GM18873 (cell line): Measurements from ENCODE around the gene ALDH1L2.
A peak's percentile ranks its signal among the peaks of the same experiment; 100 is the strongest.

ENCODE experiments used
- ATAC-seq: cut with Tn5 transposase; IDR thresholded peaks from one replicate; pipeline ENCODE4 v1.9.1; 2021; ENCODE audit warnings: mild to moderate bottlenecking, moderate library complexity, moderate number of reproducible peaks; ENCODE audit not compliant: unreplicated experiment, low FRiP score

The ALDH1L2 gene

GRCh38 chr12:105085501-105085900, 1.2 kb upstream of the ALDH1L2 start:
- no peak for ATAC-seq

GRCh38 chr12:105083551-105084105, 630 bp downstream of the ALDH1L2 start:
- no peak for ATAC-seq

GRCh38 chr12:105083031-105083430, 1.2 kb downstream of the ALDH1L2 start:
- no peak for ATAC-seq

DNA sequence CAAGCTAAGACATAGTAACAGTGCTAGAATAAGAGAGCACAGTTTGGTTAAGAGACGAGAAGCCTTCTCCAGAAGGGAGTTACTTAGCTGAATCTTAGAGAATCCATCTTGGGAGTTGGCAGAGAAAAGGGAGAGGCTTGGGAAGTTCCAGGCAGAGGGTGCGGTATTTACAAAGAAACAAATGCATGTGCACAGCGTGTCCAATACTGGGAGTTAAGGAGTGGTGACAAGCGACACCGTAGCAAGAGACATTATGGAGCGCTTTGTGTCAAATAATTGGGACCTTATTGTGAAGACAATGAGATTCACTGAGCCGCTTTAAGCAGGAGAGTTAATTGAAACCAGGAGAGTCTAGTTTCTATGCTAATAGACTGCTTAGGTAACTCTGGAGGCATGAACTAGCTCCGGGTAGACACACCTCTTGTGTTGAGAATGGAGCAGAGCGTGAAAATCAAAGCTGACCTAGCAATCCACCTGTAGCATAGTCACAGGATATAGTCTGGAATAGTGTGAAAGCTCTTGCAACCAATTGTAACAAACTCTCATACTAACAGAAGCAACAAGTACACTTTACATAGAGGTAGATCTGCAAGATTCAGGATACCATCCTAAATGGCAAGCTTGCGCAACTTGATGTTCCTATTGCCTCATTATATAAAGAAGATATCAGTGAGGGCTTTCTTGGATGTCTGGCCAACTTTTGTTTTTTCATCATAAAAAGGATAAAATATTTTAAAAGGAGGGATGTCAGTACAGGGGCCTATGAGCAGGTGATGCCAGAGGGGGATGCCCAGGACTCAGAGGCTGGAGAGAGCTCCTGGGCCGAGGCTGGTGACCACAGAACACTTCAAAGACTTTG, 5.3 kb downstream of the ALDH1L2 start:
- no peak for ATAC-seq

DNA sequence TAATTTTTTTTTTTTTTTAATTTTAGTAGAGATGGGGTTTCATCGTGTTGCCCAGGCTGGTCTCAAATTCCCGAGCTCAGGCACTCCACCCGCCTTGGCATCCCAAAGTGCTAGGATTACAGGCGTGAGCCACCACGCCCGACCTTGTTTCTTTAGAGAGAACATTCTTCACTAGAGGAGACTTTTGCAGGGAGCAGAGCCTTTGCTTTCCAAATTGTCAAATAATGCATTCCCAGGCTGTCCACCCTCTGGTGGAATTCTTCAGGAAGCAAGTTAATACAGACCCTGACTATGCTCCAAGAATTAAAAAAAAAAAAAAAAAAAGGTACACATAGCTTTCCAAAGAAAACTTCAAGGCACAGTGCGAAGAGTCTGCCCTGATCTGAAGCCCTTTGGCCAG, 6.8 kb downstream of the ALDH1L2 start:
- ATAC-seq = no peak

GRCh38 chr12:105076913-105077312, 7.3 kb downstream of the ALDH1L2 start:
- no peak for ATAC-seq

- no peak for ATAC-seq
Measured at GRCh38 chr12:105076098-105076497, 8.2 kb downstream of the ALDH1L2 start.

GRCh38 chr12:105072888-105073488, 11.3 kb downstream of the ALDH1L2 start:
- ATAC-seq = no peak

- no peak for ATAC-seq
Measured at GRCh38 chr12:105071981-105072380, 12.3 kb downstream of the ALDH1L2 start.

DNA sequence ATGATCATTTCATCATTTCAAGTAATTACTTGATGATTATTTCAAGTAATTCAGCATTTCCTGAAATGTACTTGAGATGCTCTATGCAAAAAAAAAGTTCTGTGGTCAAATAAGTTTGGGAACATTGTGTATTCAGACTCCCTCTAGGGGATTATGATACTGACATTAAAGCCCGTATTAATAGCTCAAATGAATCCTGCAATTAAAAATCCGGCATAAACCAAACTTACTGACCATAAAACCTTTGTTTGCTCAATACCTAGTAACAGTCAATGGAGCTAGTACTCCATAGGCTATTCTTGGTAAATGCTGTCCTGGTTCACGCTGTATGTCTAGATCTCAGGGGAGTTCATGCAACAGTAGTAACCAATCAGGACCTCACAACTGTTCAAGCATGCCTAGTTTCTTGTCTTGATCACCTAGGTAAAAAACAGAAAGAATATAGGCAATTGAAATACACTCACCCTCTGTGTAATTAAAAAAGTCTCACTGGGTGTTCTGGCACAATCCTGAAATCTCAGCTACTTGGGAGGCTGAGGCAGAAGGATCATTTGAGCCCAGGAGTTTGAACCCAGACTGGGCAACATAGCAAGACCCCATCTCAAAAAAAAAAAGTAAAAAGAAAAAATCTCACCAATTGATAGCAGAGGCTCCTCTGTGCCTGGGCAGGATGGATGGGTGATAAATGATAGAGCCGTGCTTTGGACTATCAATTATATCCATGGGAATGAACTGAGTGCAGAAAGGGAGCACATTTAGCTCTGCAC, 14.1 kb downstream of the ALDH1L2 start:
- no peak for ATAC-seq

DNA sequence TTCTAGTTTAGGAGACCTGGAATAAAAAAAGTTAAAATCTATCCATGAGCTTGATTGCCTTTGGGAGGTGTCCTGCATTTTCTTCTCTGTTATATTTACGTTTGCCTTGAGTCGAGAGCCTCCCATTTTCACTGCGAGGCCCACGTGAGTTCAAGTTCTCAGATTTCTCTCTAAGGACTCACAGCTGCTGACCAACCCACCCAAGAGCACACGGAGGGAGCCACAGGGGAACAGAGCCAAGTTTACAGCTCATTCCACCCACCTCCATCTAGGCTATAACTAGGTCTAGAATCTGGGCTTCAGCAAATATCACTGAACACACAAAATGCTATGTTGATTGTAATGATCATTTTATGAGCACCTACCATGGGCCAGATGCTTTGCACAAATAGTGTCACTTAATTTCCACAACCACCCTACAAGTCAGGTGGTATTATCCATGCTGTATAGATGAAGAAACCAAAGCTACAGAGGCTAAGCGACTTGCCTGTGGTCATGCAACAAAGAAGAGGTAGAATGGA, 16.7 kb downstream of the ALDH1L2 start:
- ATAC-seq = no peak

DNA sequence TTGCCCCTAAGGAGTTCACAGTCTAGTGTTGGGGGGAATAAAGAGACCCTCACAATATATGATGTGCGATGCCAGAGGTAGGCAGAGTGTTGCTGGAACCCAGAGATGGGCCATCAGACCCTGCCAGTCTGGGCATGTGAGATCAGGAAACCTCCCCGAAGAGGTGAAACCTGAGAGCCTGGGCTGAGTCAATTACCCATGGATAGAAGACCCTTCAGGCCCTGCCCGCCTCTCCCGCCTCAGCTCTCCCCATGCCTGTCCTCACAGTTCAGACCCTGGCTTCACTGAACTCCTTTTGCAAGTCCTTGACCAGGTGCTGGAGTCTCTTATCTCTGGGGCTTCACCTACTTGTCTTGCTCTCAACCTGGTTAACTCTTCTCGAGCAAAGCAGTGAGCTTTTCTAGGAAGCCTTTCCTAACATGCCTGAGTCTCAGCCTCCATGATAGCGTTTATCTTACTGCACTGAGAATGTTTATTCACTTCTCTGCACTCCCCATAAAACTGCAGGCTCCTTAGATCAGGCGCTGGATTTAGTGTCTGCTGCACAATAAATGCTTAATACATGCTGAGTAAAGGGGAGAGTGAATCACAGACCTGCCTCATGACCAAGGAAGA, 19.6 kb downstream of the ALDH1L2 start:
- ATAC-seq = no peak

DNA sequence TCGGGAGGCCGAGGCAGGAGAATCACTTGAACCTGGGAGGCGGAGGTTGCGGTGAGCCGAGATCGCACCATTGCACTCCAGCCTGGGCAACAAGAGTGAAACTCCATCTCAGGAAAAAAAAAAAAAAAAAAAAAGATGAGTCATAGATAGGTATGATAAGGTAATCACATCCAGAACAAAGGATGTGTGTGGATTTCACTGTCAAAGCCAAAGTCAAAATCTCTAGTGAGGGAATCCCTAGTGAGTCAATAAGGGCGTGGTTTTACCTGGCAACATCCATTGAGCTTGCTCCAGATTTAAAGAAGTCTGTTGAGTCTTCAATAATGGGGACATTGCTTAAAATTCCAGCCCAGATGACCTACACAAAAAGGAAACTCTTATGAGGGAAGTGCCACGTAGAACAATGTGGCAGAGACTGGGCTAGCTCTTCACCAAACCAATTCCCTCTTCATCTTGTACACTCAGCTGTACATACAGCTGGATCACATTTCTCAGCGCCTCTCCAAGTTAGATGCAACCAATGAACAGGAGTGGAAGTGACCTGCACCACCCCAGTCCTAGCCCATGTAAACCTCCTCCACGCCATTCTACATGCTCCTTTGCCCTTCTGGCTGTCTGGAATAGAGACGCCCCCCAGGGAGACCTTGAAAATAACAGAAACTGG, 23.4 kb downstream of the ALDH1L2 start:
- ATAC-seq = no peak

DNA sequence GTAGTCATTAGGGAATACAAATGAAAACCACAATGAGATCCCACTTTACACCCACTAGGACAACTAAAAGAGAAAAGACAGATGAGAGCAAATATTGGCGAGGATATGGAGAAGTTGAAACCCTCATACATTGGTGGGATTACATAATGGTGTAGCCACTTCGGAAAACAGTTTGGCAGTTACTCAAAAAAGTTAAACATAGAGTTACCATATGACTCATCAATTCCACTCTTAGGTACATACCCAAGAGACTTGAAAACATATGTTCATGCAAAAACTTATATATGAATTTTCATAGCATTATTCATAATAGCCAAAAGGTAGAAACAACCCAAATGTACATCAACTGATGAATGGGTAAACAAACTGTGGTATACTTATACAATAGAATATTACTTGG, 27.1 kb downstream of the ALDH1L2 start:
- no peak for ATAC-seq

GRCh38 chr12:105053116-105053572, 31.1 kb downstream of the ALDH1L2 start:
- peak; percentile 71 for ATAC-seq

DNA sequence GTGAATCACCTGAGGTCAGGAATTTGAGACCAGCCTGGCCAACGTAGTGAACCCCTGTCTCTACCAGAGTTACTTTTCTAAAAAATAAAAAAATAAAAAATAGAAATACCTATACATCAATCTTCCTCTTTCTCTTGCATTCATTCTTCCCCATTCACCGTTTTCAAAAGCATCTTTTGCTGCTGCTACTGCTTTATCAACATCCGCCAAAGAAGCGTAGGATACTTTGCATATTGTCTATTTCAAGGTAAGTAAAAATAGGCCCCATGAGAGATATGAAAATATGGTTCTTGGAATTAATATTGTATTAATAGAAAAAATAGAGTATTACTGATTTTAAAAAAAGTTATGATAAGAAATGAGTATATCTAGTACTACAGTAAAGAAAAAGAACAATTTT, 32.3 kb downstream of the ALDH1L2 start:
- ATAC-seq = no peak

- ATAC-seq = no peak
Measured at GRCh38 chr12:105048315-105048714, 35.9 kb downstream of the ALDH1L2 start.

GRCh38 chr12:105047308-105047707, 37.0 kb downstream of the ALDH1L2 start:
- no peak for ATAC-seq

GRCh38 chr12:105041186-105041585, 43.1 kb downstream of the ALDH1L2 start:
- no peak for ATAC-seq

GRCh38 chr12:105040476-105040875, 43.8 kb downstream of the ALDH1L2 start:
- no peak for ATAC-seq
